ENCODE measurements around the gene PEAK1. TPM values are rescaled to one million over a fixed set of nuclear protein-coding genes. Genes with fewer than 3 reads are reported as not detected.
A peak's percentile ranks its signal among the peaks of the same experiment; 100 is the strongest.

The PEAK1 gene
- total and polyA plus RNA-seq, 10 of the 15 experiments (the other 5 are each of a cell fraction or from before 2014, with no cell fraction given), result 0.62 to 24.2 (median 11.2) TPM

- Histone ChIP-seq H3K4me3 (peak overlapping the region; percentile 50), H3K27me3 (replicated peaks in 1 of 2; ENCODE audit: control insufficient read depth in 2 of 2, insufficient read depth in 2 of 2, low read length in 1 of 2) (no peaks in the 10 kb centered on the region), H3K9ac (ENCODE audit: control insufficient read depth, insufficient read depth, low read length) (no peak overlapping the region), H3K4me1 (ENCODE audit: control insufficient read depth, insufficient read depth, low read length) (peaks cover 12% of the 10 kb centered on the region), H3K36me3 (ENCODE audit: control insufficient read depth in 2 of 2, insufficient read depth in 2 of 2, low read length in 1 of 2) (no peaks in the 10 kb centered on the region), H3K79me2 (ENCODE audit: control insufficient read depth, insufficient read depth, low read length) (peaks cover 28% of the 10 kb centered on the region), H3K27ac (ENCODE audit: control insufficient read depth, insufficient read depth) (peak overlapping the region; percentile 55), H3K9me3 (replicated peaks; ENCODE audit: control insufficient read depth, insufficient read depth, low read length) (no peaks in the 10 kb centered on the region), H2AFZ (ENCODE audit: control insufficient read depth, low read depth, low read length) (peak overlapping the region; percentile 34), H3K4me2 (ENCODE audit: control insufficient read depth, insufficient read depth) (peak overlapping the region; percentile 83), H4K20me1 (ENCODE audit: control insufficient read depth, insufficient read depth) (no peaks in the 10 kb centered on the region)
- ChIA-PET CTCF (interaction anchor here (0.8 to 3.6 kb wide), 9 partner anchors 8 to 484 kb away, joined by 3 to 13 read pairs (median 4); no protein-coding TSS in a partner anchor), SMC1A (ENCODE audit: uncharacterized antibody, unreplicated experiment) (interaction anchor here (0.6 to 2.8 kb wide), 10 partner anchors 9 to 267 kb away, joined by 3 to 22 read pairs (median 4); no protein-coding TSS in a partner anchor), POLR2A (interaction anchor here (1.1 kb wide), 1 partner anchor 9 kb away, joined by 4 read pairs; no protein-coding TSS in a partner anchor), RAD21 (ENCODE audit: unreplicated experiment) (interaction anchor here (0.9 to 1.8 kb wide), 5 partner anchors 26 to 483 kb away, joined by 3 to 5 read pairs (median 4); no protein-coding TSS in a partner anchor)
- ATAC-seq, result peak; percentile 83
- WGBS (ENCODE audit: insufficient coverage, insufficient replicate concordance, low lambda C conversion rate, missing lambda C conversion rate), result 2% methylated on average over 2 of the region's 2 CpGs
- TF ChIP-seq NFIC (IDR thresholded peaks at IDR 0.05; ENCODE audit: low read depth, low read length), result 0 out of 2 replicates have a peak, but pooled peaks have one; percentile 15
- TF ChIP-seq RUNX3 (IDR thresholded peaks at IDR 0.05; ENCODE audit: low read length), result 0 out of 2 replicates have a peak, but pooled peaks have one; percentile 7
- peak; percentile 56; the same call in 1 of the 2 replicates for TF ChIP-seq YY1 (IDR thresholded peaks at IDR 0.05; ENCODE audit: low read depth, low read length)
- 0 out of 2 replicates have a peak, but pooled peaks have one; percentile 13 for TF ChIP-seq CREB1 (IDR thresholded peaks at IDR 0.05; ENCODE audit: low read depth)
- no peak for TF ChIP-seq CBX3 (IDR thresholded peaks at IDR 0.05; ENCODE audit: borderline replicate concordance, low read depth)
- no peak for TF ChIP-seq RELB (IDR thresholded peaks at IDR 0.05; ENCODE audit: low read depth)
- DNase-seq (ENCODE audit: low read depth, low spot score), result peak; percentile 34
- BruUV-seq (replicated peaks), result no TSS peak
- in situ Hi-C loops (cut with MboI) (no loop called here), intact Hi-C loops (cut with micrococcal nuclease; ENCODE audit: unreplicated experiment) (no loop called here)
- peak; percentile 57 for FAIRE-seq
Measured at GRCh38 chr15:77059786-77060361, 360.0 kb downstream of the PEAK1 start.

Measured in GM12878 (cell line).